DMS153 (cell line): Measurements from ENCODE around the gene USP36.

Source experiments
- DNase-seq: peaks from one replicate; lab custom pipeline; 2025; lab: John Stamatoyannopoulos, UW

Gene USP36

GRCh38 chr17:78838574-78839005 is 2.0 kb downstream of the USP36 start:
- DNase-seq = peak; percentile 63

GRCh38 chr17:78836420-78837021 is 4.1 kb downstream of the USP36 start:
- DNase-seq = no peak

- no peak for DNase-seq
Observed at GRCh38 chr17:78834571-78834970, 6.0 kb downstream of the USP36 start.

- DNase-seq = no peak
Observed at GRCh38 chr17:78832541-78832810, 8.1 kb downstream of the USP36 start.

- peak; percentile 7 for DNase-seq
Observed at GRCh38 chr17:78831688-78832540, 8.7 kb downstream of the USP36 start.

GRCh38 chr17:78829477-78829876 is 11.1 kb downstream of the USP36 start:
- no peak for DNase-seq

- DNase-seq = no peak
Observed at GRCh38 chr17:78828470-78829185, 12.0 kb downstream of the USP36 start.

GRCh38 chr17:78826836-78827509 is 13.6 kb downstream of the USP36 start:
- DNase-seq = no peak

GRCh38 chr17:78826421-78826820 is 14.2 kb downstream of the USP36 start:
- no peak for DNase-seq

GRCh38 chr17:78825696-78826095 is 14.9 kb downstream of the USP36 start:
- DNase-seq = no peak

GRCh38 chr17:78824240-78824639 is 16.4 kb downstream of the USP36 start:
- DNase-seq = no peak

- no peak for DNase-seq
Observed at GRCh38 chr17:78823282-78824046, 17.1 kb downstream of the USP36 start.

GRCh38 chr17:78822552-78822951 is 18.1 kb downstream of the USP36 start:
- DNase-seq = no peak

- DNase-seq = no peak
Observed at GRCh38 chr17:78821961-78822360, 18.7 kb downstream of the USP36 start.

- no peak for DNase-seq
Observed at GRCh38 chr17:78820841-78821240, 19.8 kb downstream of the USP36 start.

GRCh38 chr17:78819806-78820792 is 20.5 kb downstream of the USP36 start:
- DNase-seq = no peak

GRCh38 chr17:78819402-78819801 is 21.2 kb downstream of the USP36 start:
- no peak for DNase-seq

GRCh38 chr17:78818932-78819331 is 21.7 kb downstream of the USP36 start:
- no peak for DNase-seq

GRCh38 chr17:78818152-78818846 is 22.3 kb downstream of the USP36 start:
- DNase-seq = no peak

- DNase-seq = no peak
Observed at GRCh38 chr17:78817123-78817522, 23.5 kb downstream of the USP36 start.
